ENCODE results near the gene DHX58.

DHX58 gene

DNA sequence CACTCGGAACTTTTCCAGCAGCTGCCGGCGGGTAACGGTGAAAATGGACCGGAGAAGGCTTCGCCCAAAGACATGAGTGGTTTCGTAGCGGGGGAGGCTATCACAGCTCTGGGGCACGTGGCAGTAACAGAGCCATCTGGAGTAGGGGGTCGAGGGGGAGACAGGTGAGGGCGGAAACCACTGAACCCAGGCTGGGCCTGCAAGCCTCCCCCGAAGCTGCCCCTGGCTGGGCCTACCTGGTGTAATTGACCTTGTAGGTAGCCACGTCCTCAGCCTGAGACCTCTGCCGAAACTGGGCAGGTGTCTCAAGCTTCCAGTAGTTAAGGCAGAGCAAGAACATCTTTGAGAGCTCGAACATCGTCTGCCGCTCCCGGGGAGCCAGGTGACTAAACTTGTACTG lies 6.8 kb upstream of the DHX58 start:
- H3K9ac ChIP-seq, result no peak overlapping the region
- no peak for TF ChIP-seq Cebpa-rat (IDR thresholded peaks at IDR 0.05)
- H3K36me3 ChIP-seq, result peaks cover 66% of the 10 kb centered on the region
- H3K27ac ChIP-seq, result no peak overlapping the region
- H3K4me3 ChIP-seq, result no peak overlapping the region
- 0 out of 2 replicates have a peak overlapping the region, but pooled peaks have one; percentile 85 for H3K4me2 ChIP-seq
- H3K9me3 ChIP-seq, result no peaks in the 10 kb centered on the region
- H3K27me3 ChIP-seq, result no peaks in the 10 kb centered on the region
- no peaks in the 10 kb centered on the region for H4K20me1 ChIP-seq
- peaks cover 19% of the 10 kb centered on the region for H3K4me1 ChIP-seq

DNA sequence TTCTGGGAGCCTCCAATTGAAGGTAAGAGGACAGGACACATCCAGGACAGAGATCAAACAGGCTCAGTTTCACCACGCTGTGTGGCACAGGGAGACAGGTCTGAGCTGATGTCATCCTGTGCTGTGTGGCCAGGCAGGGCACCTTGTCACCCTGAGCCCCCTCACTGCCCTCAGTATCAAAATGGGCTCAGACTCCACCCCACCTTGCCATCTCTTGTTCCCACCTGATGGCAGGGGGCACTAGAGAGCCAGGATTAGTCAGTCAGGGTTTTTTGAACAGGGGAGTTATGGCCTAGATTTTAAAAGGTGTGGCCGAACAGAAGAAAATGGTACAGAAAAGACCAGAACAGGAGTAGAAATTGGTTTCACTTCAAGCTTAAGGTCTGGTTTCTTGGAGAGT lies 6.0 kb upstream of the DHX58 start:
- TF ChIP-seq Cebpa-rat (IDR thresholded peaks at IDR 0.05), result no peak
- Histone ChIP-seq H3K27me3 (no peaks in the 10 kb centered on the region), H3K36me3 (peaks cover 71% of the 10 kb centered on the region), H3K9ac (peak overlapping the region; percentile 34; the same call in 1 of the 2 replicates), H4K20me1 (no peaks in the 10 kb centered on the region), H3K27ac (peak overlapping the region; percentile 38; the same call in 1 of the 2 replicates), H3K4me1 (peaks cover 21% of the 10 kb centered on the region), H3K4me3 (no peak overlapping the region), H3K9me3 (no peaks in the 10 kb centered on the region), H3K4me2 (no peak overlapping the region)

DNA sequence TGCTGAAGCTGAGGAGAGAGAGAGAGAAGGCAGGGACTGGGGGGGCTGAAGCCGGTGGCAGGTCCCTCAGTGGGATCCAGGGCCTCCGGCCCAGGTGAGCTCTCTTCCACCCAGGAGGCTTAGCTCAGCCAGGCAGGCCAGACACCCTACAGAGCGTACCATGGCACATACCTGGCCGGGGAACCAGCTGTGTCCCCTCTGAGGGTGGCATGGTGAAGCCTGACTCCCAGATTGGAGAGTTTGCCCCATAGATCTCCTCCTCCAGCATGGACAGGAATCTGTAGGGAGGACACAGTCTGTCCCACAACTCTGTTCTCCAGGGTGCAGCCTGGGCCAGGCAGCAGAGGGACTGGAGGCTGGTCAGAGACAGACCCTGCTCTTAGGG lies 5.6 kb upstream of the DHX58 start:
- H3K27ac ChIP-seq, result peak overlapping the region; percentile 38; the same call in 1 of the 2 replicates
- no peak overlapping the region for H3K4me3 ChIP-seq
- peaks cover 26% of the 10 kb centered on the region for H3K4me1 ChIP-seq
- TF ChIP-seq Cebpa-rat (IDR thresholded peaks at IDR 0.05), result no peak
- H3K9ac ChIP-seq, result peak overlapping the region; percentile 34; the same call in 1 of the 2 replicates
- no peaks in the 10 kb centered on the region for H3K9me3 ChIP-seq
- no peaks in the 10 kb centered on the region for H3K27me3 ChIP-seq
- no peaks in the 10 kb centered on the region for H4K20me1 ChIP-seq
- H3K36me3 ChIP-seq, result peaks cover 71% of the 10 kb centered on the region
- H3K4me2 ChIP-seq, result no peak overlapping the region

DNA sequence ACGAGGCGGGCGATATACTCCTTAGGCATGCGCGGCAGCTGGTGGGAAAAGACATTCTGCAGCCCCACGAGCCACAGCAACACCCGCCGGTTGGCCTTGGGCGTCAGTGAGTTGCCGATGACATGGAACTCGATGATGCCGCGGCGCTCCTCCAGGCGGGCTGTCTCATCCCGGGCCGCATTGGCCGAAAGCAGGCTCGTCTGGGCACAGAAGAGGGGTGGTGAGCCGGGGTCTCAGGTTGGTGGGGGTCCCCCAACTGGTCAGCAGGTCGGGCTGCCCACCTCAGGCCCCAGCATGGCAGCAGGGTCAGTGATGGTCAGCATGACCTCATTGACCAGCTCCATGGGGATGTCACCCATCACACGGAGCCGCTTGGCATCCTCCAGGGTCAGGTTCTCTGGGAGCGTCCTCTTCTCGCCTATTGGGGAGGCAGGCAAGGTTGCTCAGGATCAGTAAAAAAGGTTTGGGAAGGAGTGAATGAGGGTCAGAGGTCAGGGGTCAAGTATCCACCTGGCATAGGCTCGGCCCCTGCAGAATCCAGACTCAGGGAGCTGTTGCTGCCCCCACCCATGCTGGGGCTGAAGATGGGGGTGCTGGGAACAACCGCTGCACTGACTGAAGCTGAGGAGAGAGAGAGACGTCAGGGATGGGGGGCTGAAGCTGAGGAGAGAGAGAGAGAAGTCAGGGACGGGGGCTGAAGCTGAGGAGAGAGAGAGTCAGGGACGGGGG lies 5.0 kb upstream of the DHX58 start:
- H3K36me3 ChIP-seq, result peaks cover 67% of the 10 kb centered on the region
- no peaks in the 10 kb centered on the region for H3K27me3 ChIP-seq
- H3K4me1 ChIP-seq, result peaks cover 31% of the 10 kb centered on the region
- TF ChIP-seq Cebpa-rat (IDR thresholded peaks at IDR 0.05), result no peak
- H3K9ac ChIP-seq, result no peak overlapping the region
- no peak overlapping the region for H3K4me3 ChIP-seq
- H3K9me3 ChIP-seq, result no peaks in the 10 kb centered on the region
- no peak overlapping the region for H3K27ac ChIP-seq
- no peaks in the 10 kb centered on the region for H4K20me1 ChIP-seq
- no peak overlapping the region for H3K4me2 ChIP-seq

DNA sequence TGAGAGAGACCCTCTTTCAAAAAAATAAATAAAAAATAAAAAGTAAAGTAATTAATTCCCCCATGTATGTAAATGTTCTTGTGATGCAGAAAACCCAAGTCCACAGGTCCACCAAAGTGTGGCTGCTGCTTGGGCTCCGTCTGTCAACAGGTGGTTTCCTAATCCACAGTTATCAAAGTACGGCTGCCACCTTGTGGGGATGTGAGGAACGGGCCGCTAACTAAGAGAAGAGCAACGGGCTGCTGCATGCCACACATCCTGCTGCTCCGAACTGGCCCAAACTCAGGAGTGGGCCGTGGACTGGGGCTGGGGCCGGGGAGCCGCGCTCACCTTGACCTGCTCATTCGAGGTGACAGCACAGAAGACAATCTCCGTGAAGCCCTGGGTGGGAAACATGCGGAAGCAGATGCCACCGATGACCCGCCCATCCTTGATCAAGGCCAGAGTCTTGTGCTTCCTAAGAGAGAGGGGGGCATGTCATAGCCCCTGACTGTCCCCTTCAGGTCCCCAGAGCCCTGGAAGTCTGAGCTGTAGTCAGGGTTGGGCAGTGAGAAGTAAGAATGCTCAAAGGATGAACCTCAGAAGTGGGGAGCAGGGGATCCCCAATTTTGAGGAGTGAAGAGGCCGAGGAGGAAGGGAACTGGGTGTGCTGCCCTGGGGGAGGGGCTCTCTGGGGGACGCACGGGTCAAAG lies 4.3 kb upstream of the DHX58 start:
- no peak overlapping the region for H3K4me2 ChIP-seq
- H4K20me1 ChIP-seq, result no peaks in the 10 kb centered on the region
- no peak overlapping the region for H3K9ac ChIP-seq
- H3K27ac ChIP-seq, result no peak overlapping the region
- peaks cover 60% of the 10 kb centered on the region for H3K36me3 ChIP-seq
- H3K4me1 ChIP-seq, result peaks cover 35% of the 10 kb centered on the region
- no peaks in the 10 kb centered on the region for H3K9me3 ChIP-seq
- H3K27me3 ChIP-seq, result no peaks in the 10 kb centered on the region
- H3K4me3 ChIP-seq, result no peak overlapping the region
- no peak for TF ChIP-seq Cebpa-rat (IDR thresholded peaks at IDR 0.05)

DNA sequence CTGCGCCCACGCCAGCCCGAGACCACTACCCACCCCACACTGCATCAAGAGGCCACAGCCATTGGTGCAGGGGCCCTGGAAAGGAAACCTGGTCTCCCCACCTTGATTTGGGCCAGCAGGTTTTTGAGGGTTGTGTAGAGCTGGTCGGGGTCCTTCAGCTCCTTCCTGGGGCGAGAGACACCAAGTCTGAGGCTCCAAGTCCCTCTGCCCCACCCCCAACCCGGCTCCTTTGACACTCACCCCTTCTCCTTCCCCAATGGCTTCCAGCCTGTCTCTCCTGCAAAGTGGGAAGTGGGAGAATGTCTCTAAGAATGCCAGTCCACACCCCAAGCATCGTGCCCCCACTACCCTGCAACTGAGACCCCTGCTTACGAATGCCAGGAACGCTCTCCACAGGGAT lies 1.6 kb upstream of the DHX58 start:
- Histone ChIP-seq H3K4me3 (no peak overlapping the region), H3K9ac (no peak overlapping the region), H3K9me3 (no peaks in the 10 kb centered on the region), H3K27me3 (no peaks in the 10 kb centered on the region), H3K4me2 (no peak overlapping the region), H3K36me3 (peaks cover 55% of the 10 kb centered on the region), H3K27ac (peak overlapping the region; percentile 75; the same call in 1 of the 2 replicates), H3K4me1 (peaks cover 33% of the 10 kb centered on the region), H4K20me1 (no peaks in the 10 kb centered on the region)
- TF ChIP-seq Cebpa-rat (IDR thresholded peaks at IDR 0.05), result no peak

DNA sequence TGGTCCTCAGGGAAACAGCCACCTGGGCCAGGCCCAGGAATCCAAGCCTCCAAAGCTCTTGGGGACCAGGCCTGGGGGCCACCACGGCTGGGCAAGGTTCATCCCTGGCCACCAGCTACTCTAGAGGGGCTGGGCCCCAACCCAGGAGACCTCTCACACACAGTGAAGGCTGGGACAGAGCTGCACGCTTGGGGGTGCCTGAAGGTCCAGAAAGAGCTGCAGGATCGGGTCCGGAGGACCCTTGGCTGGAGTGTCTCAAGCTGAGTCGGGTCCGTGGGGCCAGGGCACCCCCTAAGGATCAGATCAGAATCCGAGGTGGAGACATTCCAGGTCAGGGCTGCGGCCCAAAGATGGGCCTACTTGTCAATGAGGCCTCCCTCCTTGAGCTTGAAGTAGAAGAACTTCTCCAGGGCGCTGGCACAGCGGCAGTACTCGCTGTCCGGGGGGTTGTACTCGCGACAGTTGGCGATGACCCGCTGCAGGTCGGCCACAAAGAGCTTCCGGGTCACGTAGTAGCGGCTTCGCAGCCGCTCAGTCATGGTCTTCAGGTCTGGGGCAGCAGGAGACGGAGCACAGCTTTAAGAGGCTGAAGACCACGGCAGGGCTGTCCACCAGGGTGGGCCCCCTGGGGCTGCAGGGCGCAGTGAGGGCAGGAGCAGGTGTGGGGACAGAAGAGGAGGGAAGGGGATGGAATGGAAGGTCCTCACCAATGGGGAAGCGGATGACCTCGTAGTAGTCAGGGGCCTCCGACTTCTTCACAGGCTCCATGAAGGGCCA lies 967 bp upstream of the DHX58 start:
- H3K4me3 ChIP-seq, result no peak overlapping the region; the same call in 1 of the 2 replicates

DNA sequence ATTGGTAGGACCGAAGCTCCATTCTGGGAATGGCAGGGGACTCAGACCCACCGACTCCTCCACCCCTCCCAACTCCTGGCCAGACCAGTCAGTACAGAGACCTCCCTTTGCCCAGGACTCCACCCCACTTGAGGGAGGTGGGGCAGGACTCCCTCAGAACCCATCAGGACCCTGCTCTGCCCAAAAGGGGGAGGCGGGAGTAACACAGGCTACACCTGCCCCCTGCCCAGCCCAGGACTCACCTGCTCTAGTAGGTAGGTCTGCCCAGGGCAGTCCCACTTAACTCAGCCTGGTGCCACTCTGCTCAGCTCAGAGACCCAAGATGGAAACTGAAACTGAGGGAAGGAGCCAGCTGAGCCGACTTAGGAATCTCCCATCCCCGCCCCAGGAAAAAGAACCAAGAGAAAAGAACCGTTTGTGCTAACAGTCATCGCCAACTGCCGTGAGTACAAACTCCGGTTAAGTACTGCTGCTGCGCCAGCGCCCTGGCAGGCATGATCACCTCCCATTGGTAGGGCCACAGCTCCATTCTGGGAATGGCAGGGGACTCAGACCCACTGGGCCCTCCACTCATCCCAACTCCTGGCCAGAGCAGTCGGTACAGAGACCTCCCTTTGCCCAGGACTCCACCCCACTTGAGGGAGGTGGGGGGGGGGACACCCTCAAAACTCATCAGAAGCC lies 503 bp downstream of the DHX58 start:
- H3K4me2 ChIP-seq, result peak overlapping the region; percentile 93
- peak overlapping the region; percentile 80 for H3K9ac ChIP-seq
- no peaks in the 10 kb centered on the region for H3K9me3 ChIP-seq
- H3K27me3 ChIP-seq, result no peaks in the 10 kb centered on the region
- TF ChIP-seq Cebpa-rat (IDR thresholded peaks at IDR 0.05), result no peak
- H4K20me1 ChIP-seq, result no peaks in the 10 kb centered on the region
- H3K27ac ChIP-seq, result peak overlapping the region; percentile 80
- peaks cover 36% of the 10 kb centered on the region for H3K36me3 ChIP-seq
- peaks cover 46% of the 10 kb centered on the region for H3K4me1 ChIP-seq
- peak overlapping the region; percentile 62 for H3K4me3 ChIP-seq

More for the DNA sequence above, 967 bp upstream of the DHX58 start:
- peaks cover 51% of the 10 kb centered on the region for H3K36me3 ChIP-seq
- peak overlapping the region; percentile 75 for H3K27ac ChIP-seq
- peaks cover 33% of the 10 kb centered on the region for H3K4me1 ChIP-seq
- no peaks in the 10 kb centered on the region for H4K20me1 ChIP-seq
- H3K4me2 ChIP-seq, result peak overlapping the region; percentile 93
- no peak for TF ChIP-seq Cebpa-rat (IDR thresholded peaks at IDR 0.05)
- H3K9me3 ChIP-seq, result no peaks in the 10 kb centered on the region
- peak overlapping the region; percentile 48 for H3K9ac ChIP-seq
- no peaks in the 10 kb centered on the region for H3K27me3 ChIP-seq

DNA sequence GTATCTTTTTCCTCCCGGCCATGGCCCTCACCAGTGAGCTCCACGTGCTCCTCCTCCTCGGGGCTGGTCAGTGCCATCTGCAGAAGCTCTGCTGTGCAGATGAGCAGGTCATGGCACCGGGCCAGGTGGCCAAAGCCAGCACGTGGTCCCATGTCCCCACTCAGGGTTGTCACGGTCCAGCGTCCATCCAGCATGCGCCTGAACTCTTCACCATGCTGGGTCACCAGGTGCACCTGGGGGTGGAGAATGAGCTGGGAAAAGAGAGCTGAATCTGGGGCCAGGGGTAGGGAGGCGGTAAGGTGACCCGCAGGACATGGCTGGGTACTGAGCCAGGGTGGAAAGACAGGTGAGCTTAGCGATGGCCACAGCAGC lies 1.3 kb downstream of the DHX58 start:
- Histone ChIP-seq H3K4me2 (peak overlapping the region; percentile 93), H3K27ac (peak overlapping the region; percentile 80; the same call in 1 of the 2 replicates), H3K9me3 (no peaks in the 10 kb centered on the region), H4K20me1 (no peaks in the 10 kb centered on the region), H3K4me3 (no peak overlapping the region), H3K27me3 (no peaks in the 10 kb centered on the region), H3K36me3 (peaks cover 32% of the 10 kb centered on the region), H3K4me1 (peaks cover 52% of the 10 kb centered on the region), H3K9ac (no peak overlapping the region)
- no peak for TF ChIP-seq Cebpa-rat (IDR thresholded peaks at IDR 0.05)
